Activated CD4-positive, alpha-beta T cell treated with anti-CD3 and anti-CD28 coated beads, Interleukin-2, amount 50 U/mL, for 48 hours (primary cell): ENCODE results near the gene SIAE.

Source experiments
- DNase-seq, 2 experiments: peaks; one replicate each; pipeline ENCODE4 v3.0.0-alpha.2; 2020

The SIAE gene

DNA sequence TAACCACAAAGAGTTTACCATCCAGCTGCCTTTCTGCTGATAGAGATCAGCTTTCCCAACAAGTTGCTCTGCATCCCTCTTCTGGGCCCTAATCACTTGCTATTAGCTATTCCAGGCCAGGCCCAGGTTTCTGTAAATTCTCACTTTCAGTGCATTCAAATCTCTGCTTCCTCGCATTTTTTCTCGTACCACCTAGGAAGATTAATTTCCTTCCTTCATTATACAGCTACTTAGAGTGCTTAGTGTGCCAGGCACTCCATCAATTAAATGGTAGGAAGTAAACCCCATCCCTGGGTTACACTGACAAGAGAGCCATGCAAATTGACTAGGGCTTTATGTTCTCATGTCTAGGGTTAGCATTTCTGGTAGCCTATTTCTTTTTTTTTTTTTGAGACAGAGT lies 9.7 kb downstream of the SIAE start:
- DNase-seq: no peak

GRCh38 chr11:124662106-124662505 lies 11.4 kb downstream of the SIAE start:
- no peak for DNase-seq

DNA sequence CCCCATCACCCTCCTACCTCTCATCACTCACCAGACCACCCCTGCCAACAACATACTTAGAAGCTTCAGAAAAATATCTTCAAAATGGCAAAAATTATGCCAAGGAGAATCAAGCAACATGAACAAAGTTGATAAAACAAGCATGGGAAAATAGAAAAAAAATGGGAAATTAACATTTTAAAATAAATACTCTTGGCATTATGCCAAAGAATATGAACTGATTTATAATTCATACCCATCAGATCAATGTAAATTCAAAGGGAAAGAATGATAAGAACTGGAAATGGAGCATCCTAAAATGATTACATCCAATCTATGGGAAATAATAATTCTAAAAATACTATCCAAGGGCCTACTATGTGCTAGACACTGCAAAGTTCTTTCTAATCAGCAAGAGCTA lies 12.0 kb downstream of the SIAE start:
- no peak for DNase-seq

- no peak for DNase-seq
Observed at GRCh38 chr11:124658986-124659385, 14.6 kb downstream of the SIAE start.

GRCh38 chr11:124658501-124658900 lies 15.0 kb downstream of the SIAE start:
- DNase-seq: no peak

DNA sequence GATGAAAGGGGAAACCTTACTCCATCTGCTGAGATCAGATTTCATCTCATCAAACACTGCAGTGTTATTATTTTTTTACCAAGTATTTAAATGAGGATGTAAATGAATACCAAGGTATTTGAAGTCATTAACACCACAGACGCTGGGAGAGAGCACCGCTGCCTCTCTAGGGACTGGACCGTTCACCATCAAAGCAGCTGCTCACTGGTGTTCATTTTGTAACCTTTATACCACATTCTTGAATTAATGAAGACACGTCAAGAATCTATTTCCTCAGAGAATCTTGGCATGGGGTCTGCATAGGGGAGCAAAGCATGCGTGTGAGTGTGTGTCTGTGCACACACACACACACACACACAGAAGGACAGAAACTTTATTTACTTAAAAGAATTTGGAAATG lies 15.6 kb downstream of the SIAE start:
- DNase-seq: no peak

DNA sequence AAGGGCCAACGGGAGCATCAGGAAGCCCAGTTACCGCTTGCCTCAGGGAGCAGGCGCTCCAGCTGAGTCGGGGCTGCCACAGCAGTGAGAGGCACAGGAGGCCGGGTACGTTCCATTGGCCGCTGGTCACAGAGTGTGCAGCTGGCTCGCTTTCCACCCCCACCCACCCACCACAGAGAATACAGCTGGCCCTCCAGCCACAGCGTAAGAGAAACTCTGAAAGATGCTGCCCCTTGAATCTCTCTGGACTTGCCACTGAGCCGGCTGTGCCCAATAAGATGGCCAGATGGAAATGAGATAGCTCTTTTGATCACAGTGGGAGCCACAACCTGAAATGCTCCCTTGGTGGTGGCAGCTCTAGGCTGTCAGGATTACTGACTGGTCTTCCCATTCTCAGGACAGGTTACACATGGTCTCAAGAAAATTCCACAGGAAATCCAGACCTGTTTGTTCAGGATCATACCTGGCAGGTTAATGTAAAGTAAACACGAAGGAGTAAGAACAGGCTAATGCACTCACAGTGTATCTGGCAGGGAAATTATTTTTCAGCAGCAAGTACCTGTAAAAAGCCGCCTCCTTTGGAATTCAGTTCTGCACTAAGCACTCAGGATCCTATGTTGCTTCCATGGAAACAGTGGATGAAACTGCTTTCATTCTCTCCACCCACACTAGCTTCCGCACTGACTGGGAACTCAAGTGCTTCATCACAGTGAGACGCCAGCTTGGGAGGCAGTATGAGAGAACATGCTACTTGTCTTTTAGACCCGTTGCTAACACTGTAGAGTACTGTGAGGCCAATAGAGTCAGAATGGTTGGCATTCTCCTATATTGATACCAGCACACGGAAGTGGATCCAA lies 16.5 kb downstream of the SIAE start:
- DNase-seq: no peak

DNA sequence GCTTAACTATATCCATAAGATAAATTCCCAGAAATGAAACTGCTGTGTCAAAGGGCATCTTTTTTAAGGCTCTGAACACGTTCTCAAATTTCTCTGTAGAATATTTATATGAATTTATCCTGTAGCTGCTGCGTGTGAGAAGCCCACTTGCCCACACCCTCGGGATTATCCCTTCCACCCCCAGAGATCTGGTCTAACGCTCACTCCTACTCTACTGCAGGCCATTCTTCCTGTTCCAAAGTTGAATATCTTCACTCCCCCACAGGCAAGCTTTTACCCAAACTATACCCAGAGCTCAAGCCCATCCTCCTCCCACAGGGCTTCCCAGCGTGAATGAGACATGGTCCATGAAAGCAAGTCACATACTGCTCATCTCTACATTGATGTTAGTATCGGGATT lies 24.9 kb downstream of the SIAE start:
- no peak for DNase-seq

DNA sequence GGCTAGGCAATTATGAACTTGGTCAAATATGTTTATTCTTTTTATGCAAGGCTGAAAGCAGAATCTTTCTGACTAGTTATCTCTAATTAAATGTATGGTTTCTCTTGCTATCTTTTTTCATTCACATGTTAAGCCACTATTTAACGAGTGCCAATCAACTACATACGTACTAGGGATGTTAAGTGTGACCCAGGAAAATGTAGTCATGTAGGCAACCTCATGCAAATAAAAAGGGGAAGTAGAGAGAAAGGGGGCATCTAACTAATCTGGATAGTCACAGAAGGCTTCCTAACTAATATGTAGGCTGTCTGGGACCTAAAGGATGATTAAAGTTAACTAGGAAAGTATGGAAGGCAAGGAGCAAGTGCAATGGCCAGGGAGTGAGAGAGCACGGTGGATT lies 27.4 kb downstream of the SIAE start:
- no peak for DNase-seq

DNA sequence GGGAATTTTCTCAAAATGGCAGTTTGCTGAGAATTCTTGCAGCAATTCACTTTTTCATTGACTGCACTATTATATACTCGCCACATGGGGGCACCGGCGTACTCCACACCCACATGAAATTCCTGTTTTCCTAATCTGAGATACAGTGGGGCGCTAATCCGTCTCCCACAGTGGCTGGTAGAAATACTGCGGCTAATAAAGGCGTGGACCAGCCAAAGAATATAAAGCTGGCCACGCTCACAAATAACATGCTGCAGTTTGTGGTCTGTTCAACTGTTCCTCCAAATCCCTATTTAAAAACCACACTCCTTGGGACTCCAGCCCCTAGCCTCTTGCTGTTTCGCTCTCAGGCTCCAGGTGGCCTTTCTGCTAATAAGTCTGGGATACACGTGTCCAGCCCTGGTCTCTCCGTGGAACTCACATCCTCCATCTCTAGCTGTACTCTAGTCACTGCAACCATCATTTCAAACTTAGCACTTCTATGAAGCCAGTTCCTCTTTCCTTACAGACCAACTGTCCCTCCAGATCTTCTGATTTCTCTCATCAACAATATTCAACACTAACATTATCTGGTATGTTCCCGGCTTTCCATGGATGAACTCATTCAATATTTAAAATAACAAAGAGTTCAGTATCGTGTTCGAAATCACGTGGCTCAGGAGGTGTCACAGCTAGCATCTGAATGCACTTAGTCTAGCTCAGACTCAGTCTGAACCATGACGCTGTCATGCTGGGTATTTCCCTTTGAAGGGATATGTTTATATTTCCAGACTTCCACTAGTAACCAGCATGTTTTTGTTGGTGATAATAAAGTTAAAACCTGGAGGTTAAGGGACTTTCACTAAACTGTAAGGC lies 28.9 kb downstream of the SIAE start:
- DNase-seq: peak; percentile 14 to 29

DNA sequence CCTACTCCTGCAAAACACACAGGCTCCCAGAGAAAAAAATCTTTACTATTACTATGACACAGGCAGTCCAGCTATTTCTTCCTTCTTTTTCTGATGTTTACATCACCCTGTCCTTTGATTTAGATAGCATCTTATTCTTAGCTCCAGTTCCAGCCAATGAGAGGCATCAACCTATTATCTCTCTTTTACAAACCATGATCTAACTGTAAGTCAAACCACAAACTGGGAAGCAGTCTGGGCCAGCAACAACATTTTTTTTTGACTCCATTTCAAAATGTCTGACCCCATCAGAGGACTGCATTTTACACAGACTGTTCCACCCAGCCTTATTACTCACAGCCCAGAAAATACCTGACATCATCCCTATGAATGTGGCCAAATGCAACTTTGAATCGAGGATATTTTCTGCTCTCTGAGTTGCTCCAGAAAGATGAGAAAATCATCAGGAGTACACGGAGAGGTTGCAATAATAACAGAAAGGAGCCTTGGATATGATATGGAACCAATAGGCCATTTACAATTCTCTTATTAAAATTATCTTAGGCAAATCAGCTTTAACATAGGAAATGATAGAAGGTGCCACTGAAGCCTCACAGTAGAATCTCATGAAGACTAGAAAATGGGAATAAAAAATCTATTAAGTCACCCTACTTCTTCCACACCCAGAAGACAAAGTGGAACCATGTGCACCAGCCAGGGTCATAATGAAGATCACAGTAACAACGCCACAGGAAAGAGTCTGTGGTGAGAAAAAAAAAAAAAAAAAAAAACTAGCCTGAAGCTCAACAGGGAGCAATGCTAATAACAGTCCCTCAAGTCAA lies 29.7 kb downstream of the SIAE start:
- DNase-seq: no peak

DNA sequence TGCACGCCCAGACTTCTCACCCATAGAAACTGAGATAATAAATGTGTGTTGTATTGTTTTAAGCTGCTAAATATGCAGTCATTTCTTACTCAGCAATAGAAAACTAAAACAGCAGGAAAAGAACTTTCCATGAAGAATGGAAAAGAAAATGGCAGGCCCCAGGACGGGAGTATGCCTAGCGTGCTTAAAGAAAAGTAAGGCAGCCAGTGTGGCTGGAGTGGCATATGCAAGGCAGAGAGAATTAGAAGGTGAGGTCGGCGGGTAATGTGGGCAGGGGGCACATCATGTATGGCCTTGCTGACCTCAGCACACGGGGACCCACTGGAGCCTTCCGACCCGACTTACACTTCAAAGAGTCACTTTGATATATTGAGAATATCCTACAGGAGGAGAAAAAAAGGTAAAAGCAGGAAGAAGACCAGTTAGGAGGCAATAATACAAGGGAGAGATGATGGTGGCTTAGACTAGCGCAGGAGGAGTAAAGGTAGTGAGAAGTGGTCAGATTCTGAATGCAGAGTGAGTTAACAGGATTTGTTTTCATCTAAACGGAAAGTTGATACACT lies 30.4 kb downstream of the SIAE start:
- no peak for DNase-seq

GRCh38 chr11:124642628-124643027 lies 30.9 kb downstream of the SIAE start:
- no peak for DNase-seq

- DNase-seq: no peak
Observed at GRCh38 chr11:124640666-124641065, 32.9 kb downstream of the SIAE start.

DNA sequence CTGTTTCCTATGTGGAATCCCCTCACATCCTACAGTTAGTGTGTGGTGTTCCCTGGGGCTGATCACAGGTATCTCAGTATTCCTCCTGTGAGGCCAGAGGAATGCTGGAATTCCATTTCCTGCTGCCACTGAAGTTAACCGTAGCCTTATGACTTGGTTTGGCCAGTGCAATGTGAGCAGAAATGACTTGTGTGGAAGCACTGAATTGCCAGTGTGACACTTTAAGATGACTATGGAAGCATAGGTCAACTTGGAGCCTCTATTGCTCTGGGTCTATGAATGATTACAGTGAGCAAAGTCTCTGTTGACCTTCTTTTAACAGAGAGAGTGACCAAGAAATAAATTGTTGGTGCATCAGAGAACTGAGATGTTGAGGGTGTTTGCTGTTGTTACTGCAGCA lies 34.4 kb downstream of the SIAE start:
- DNase-seq: no peak

- no peak for DNase-seq
Observed at GRCh38 chr11:124638500-124638899, 35.0 kb downstream of the SIAE start.

- DNase-seq: no peak
Observed at GRCh38 chr11:124635932-124636331, 37.6 kb downstream of the SIAE start.

DNA sequence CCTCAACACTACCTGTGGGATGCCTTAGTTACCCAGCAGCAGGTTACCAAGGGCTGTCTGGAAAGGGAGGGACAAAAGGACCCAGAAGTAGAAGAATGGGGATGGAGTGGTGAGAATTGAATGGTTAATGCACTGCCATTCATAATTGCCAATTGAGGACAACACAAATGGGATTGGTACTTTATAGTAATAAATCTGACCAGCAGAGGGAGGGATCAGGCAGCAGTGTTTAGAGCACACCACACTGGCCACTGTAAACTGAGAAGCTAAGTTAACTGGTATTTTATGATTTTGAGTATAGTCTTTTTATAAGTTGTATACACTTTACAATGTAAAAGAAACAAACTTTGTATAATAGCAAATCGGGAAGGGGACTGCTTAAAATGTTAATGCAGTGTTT lies 40.2 kb downstream of the SIAE start:
- DNase-seq: no peak

GRCh38 chr11:124629961-124630360 lies 43.6 kb downstream of the SIAE start:
- DNase-seq: no peak

GRCh38 chr11:124627546-124627945 lies 46.0 kb downstream of the SIAE start:
- no peak for DNase-seq

DNA sequence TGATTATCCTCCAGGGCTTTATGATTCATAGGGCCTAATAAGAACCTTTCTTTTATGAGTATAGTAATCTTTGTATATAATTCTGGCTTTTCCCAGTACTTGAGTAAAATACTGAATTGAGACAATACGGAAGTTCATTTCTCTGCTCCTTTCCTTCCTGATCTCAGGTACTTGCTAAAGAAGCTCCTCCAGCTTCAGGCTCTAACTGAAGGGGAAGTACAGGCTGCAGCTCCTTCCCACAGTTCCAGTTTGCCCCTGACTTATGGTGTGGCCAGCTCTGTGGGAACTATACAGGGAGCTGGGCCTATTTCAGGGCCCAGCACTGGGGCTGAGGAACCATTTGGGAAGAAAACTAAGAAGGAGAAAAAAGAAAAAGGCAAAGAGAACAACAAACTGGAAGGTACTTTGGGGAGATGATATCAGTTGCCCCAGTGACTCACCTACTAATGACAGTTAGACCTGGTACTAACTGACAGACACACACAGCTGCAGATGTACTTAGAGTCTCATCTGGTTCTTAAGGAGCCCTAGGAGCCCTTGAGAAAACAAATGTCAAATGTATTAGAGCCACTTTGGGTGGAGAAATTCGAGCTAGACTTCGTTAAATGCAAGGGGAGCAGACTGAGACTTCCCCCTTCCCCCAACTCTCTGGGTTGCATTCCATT lies 47.9 kb downstream of the SIAE start:
- no peak for DNase-seq

GRCh38 chr11:124623861-124624525 lies 49.5 kb downstream of the SIAE start:
- no peak for DNase-seq
